GM18873 (cell line): ENCODE measurements around the gene KLHL2.

Experiments
- ATAC-seq: cut with Tn5 transposase; IDR thresholded peaks from one replicate; pipeline ENCODE4 v1.9.1; 2021; ENCODE audit warnings: mild to moderate bottlenecking, moderate library complexity, moderate number of reproducible peaks; ENCODE audit not compliant: unreplicated experiment, low FRiP score

The KLHL2 gene

GRCh38 chr4:165359506-165359905 is 152.1 kb downstream of the KLHL2 start:
- ATAC-seq = no peak

- no peak for ATAC-seq
Measured at GRCh38 chr4:165360041-165360695, 152.8 kb downstream of the KLHL2 start.

DNA sequence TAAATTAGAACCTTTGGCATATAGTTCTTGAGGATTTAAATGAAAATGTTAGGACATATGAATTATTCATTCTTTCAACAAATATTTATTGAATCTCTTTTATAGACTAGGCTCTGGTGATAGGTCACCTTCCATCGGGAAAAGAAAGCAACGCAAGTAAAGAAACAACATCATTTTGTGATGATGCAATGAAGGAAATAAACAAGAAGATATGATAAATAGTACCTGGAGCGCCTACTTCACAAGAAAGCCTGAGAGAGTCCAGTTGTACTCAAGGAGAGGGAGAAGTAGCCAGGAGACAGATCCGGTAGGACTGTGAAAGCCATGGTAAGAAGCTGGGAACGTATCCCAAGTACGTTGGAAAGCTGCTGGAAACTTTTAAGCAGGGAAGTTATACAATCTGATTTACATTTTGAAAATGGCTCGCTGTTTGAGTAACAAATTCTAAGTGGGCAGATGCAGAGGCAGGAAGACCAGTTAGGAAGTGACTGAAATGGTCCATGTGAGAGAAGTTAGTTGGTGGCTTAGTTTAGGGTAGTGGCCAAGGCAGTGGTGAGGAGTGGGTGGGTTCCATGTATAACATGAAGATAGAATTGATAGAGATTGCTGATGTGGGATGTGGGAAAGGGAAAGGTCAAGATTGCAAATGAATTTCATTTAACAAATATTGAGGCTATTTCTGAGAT is 153.8 kb downstream of the KLHL2 start:
- ATAC-seq = no peak

- ATAC-seq = no peak
Measured at GRCh38 chr4:165361810-165362209, 154.4 kb downstream of the KLHL2 start.

GRCh38 chr4:165364452-165365080 is 157.2 kb downstream of the KLHL2 start:
- ATAC-seq = no peak

GRCh38 chr4:165367040-165367439 is 159.7 kb downstream of the KLHL2 start:
- ATAC-seq = no peak

DNA sequence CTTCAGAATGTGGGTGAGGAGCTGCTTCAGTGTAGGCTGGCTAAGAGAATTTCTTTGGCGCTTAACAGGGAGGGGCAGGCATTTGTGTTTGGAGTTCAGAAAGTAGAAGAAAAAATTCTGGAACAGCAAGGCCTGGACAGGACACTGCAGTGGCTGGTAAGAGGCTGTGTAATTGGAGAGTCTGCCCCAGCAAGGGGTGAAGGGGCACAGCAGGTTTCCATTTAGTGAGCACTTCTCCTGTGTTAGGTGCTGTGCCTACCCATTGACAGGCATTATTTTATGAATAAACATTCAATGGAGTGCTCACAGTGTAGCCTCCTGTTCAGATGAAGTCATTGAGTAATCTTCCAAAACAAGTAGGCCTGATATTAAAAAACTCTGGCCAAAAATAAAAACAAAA is 160.8 kb downstream of the KLHL2 start:
- ATAC-seq = no peak

DNA sequence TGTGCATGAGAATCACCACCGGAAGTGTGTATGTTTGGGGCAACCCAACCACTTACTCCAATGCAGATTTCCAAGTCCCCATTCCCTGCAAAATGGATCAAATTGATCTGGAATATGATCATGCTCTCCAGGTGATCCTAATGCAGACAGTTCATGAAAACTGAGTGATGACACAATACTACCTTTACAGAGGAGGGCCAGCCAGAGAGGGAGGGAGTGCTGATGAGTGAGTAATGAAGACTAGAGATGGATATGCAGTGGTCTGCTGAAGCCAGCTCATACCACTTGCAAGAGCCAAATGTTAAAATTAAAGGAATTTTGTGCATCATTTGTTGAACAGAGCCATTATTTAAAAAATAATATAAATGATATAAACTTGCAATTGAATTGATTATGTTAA is 161.2 kb downstream of the KLHL2 start:
- no peak for ATAC-seq

- ATAC-seq = no peak
Measured at GRCh38 chr4:165369522-165369921, 162.2 kb downstream of the KLHL2 start.

GRCh38 chr4:165370530-165370929 is 163.2 kb downstream of the KLHL2 start:
- no peak for ATAC-seq
